Esophagus squamous epithelium (tissue), 5 donors: ENCODE measurements around the gene KCNJ12. TPM values are rescaled to one million over a fixed set of nuclear protein-coding genes. Genes with fewer than 3 reads are reported as not detected.

Source experiments
- DNase-seq: peaks from one replicate; lab custom pipeline; 2025; lab: John Stamatoyannopoulos, UW
- H3K27ac ChIP-seq, 4 donors: fragments of 200-600 bp; sonication (generic); one replicate each; pipeline ENCODE4 v1.5.1; 2016 to 2019; ENCODE audit warnings: mild to moderate bottlenecking in 1 of 4
- H3K27me3 ChIP-seq, 4 donors: fragments of 200-600 bp; sonication (generic); 1 replicate in 3 of 4; 2 replicates in 1 of 4; pipeline versions ENCODE4 v1.5.1 to v1.6.0; 2017 to 2021; ENCODE audit warnings: antibody characterized with exemption in 1 of 4
- H3K36me3 ChIP-seq, 3 donors: fragments of 200-600 bp; sonication (generic); one replicate each; pipeline ENCODE4 v1.5.1; 2016 to 2019
- H3K4me1 ChIP-seq, 3 donors: fragments of 200-600 bp; sonication (generic); one replicate each; pipeline ENCODE4 v1.5.1; 2017 to 2019
- H3K4me3 ChIP-seq, 4 donors: fragments of 200-600 bp; sonication (generic); 1 replicate in 3 of 4; 2 replicates in 1 of 4; pipeline ENCODE4 v1.5.1; 2016 to 2019; ENCODE audit warnings: mild to moderate bottlenecking in 2 of 4, moderate library complexity in 1 of 4
- H3K9me3 ChIP-seq, 3 donors: fragments of 200-600 bp; sonication (generic); one replicate each; pipeline ENCODE4 v1.5.1; 2016 to 2019
- POLR2A ChIP-seq, 4 donors: fragments of 450-650 bp; IDR thresholded peaks; one replicate each; pipeline ENCODE4 v1.6.1; 2017; ENCODE audit warnings: antibody characterized with exemption in 4 of 4, mild to moderate bottlenecking in 4 of 4, moderate library complexity in 3 of 4
- WGBS, 2 donors: methylation state at CpG; one replicate each; pipeline ENCODE4 v1.1.5; 2018; 5-methylcytosine and 5-hydroxymethylcytosine counted together
- intact Hi-C: fragments of 100-400 bp; cut with DNase I; formaldehyde crosslinking; loops from one replicate; pipeline ENCODE4 v1.15.0; 2022
- total RNA-seq, 4 donors: library from RNA; depleted of rRNA; stranded (reverse); fragments of >200 nt; gene quantifications; one replicate each; pipeline ENCODE4 v1.1.0, GENCODE V29; 2016
- TF ChIP-seq, protein P1 (sequence below), 6 experiments: fragments of 450-650 bp in 4 of 6; fragments of 200-600 bp in 2 of 6; sonication (generic) in 2 of 6; IDR thresholded peaks; one replicate each; pipeline ENCODE4 v1.5.1; 2016 to 2019; ENCODE audit warnings: antibody characterized with exemption in 6 of 6, mild to moderate bottlenecking in 4 of 6, moderate library complexity in 4 of 6
- donor health status: DM: yes; HTN: yes; CAD: no.

The KCNJ12 gene
- total RNA-seq, 4 donors from 2014 or later = 0.09 to 0.73 (median 0.38) TPM; not detected in 1

DNA sequence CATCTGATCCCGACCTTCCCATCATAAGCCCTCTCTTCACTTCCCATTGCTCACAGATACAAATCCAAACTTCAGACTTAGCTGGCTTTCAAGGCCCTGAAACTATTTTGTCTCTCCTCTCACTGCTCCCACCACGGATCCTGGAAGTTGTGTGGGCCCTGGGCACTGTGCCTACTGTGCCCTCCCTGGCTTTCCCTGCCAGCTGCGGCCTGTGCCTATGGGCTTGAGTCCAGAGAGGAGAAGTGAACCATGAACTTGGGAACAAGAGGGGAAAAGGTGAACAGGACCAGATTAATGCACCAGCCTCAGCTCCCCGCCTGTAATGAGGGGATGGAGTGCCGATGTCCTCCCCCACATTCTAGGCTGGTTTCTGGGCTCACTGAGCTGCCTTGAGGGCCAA is 18.9 kb upstream of the KCNJ12 start:
- 55 to 63% methylated on average over 4 of the region's 5 CpGs for WGBS, 2 donors
- intact Hi-C loops = no loop called here

DNA sequence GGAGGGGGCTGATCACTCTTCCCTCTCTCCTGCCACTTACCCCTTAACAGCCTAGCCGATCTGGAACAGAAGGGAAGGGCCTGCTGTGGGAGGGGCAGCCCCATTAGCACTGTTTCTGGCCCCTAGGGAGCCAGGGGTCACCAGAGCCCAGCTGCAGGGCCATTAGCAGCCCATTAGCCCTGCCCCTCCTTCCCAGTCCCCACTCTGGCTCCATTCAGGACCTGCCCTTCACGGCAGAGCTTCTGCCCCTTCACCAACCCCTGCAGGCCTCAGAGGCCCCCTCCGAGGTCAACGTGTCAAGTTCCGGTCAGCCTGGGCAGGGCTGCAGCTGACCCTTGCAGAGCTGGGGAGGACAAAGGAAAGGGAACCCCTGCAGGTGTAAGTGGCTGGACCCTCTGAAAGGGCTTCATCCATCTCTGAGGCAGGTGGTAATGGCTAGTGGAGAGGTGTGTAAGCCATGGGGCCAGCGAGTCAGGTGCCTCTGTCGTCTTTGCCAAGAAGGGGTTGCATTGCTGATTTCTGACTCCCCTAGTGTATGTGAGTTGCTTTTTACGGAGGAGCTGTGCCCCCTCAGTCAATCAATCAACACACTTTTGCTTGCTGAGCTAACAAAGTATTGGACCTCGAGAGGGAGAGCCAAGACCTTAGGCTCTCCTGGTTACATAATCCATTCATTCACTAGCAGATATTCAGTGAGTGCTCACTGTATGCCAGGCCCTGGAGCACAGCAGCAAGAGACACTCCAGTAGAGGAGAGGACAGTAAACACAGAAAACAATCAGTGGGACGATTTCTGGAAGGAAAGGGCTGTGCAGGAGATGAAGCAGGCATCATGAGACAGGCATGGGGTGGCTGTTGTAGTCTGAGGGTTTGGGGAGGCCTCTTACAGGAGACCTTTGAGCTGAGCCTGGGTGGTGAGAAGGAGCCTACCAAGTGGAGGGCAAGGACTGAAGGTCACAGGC is 18.2 kb upstream of the KCNJ12 start:
- no peak overlapping the region for H3K4me3 ChIP-seq
- 48 to 65% methylated on average over 5 to 8 of the region's 10 CpGs for WGBS, 2 donors
- TF ChIP-seq, protein P1, sequence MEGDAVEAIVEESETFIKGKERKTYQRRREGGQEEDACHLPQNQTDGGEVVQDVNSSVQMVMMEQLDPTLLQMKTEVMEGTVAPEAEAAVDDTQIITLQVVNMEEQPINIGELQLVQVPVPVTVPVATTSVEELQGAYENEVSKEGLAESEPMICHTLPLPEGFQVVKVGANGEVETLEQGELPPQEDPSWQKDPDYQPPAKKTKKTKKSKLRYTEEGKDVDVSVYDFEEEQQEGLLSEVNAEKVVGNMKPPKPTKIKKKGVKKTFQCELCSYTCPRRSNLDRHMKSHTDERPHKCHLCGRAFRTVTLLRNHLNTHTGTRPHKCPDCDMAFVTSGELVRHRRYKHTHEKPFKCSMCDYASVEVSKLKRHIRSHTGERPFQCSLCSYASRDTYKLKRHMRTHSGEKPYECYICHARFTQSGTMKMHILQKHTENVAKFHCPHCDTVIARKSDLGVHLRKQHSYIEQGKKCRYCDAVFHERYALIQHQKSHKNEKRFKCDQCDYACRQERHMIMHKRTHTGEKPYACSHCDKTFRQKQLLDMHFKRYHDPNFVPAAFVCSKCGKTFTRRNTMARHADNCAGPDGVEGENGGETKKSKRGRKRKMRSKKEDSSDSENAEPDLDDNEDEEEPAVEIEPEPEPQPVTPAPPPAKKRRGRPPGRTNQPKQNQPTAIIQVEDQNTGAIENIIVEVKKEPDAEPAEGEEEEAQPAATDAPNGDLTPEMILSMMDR (IDR thresholded peaks at IDR 0.05) = no peak
- no peak for TF ChIP-seq POLR2A (IDR thresholded peaks at IDR 0.05)
- no peak for DNase-seq
- intact Hi-C loops = no loop called here
- no peak overlapping the region for H3K27ac ChIP-seq
- H3K27me3 ChIP-seq = no peaks in the 10 kb centered on the region
- no peaks in the 10 kb centered on the region for H3K9me3 ChIP-seq
- H3K4me1 ChIP-seq = no peaks in the 10 kb centered on the region
- H3K36me3 ChIP-seq = no peaks in the 10 kb centered on the region

More for the DNA sequence above, 18.9 kb upstream of the KCNJ12 start:
- no peaks in the 10 kb centered on the region for H3K9me3 ChIP-seq
- TF ChIP-seq, protein P1 (IDR thresholded peaks at IDR 0.05) = no peak
- no peak for TF ChIP-seq POLR2A (IDR thresholded peaks at IDR 0.05)
- H3K27me3 ChIP-seq = no peaks in the 10 kb centered on the region
- H3K4me3 ChIP-seq = no peak overlapping the region
- DNase-seq = no peak
- no peaks in the 10 kb centered on the region for H3K36me3 ChIP-seq
- no peaks in the 10 kb centered on the region for H3K4me1 ChIP-seq
- H3K27ac ChIP-seq = no peak overlapping the region

DNA sequence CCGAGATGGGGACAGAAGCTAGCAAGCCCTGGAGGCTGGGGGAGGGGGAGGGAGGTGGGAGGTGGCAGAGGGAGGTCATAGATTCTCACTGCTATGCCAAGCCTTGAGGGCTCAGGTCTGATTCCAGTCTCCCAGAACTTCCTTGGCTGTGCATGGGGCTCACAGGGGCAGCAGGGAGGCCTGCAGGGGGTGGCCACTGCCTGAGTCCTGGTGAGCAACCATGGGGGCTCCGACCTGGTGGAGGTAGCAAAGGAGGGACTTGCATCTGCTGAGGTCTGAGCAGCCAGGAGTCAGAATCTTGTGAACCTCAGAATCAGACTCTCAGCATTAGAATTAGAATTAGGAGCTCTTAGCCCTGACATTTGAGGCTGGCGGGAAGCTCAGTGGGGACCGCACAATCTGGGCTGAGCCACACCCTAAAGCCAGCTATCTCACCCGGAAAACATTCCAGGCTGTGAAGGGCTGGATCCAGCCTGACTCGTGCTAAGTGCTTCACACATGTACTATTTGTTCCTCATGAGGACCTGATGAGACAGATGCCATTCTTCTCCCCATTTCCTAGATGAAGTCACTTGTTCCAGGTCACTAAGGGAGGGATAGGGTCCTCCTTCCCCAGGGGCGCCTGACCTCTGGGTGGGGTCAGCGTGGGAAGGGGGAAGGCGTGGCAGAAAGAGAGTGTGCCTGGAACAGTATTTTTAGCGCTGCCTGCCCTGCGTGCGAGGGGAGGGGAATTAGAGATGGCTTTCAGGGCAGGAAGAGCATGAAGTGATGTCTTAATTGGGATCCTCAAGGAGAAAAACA is 17.3 kb upstream of the KCNJ12 start:
- Histone ChIP-seq H3K9me3 (no peaks in the 10 kb centered on the region), H3K27me3 (no peaks in the 10 kb centered on the region), H3K27ac (no peak overlapping the region), H3K4me3 (no peak overlapping the region), H3K36me3 (no peaks in the 10 kb centered on the region), H3K4me1 (no peaks in the 10 kb centered on the region)
- intact Hi-C loops = no loop called here
- DNase-seq = no peak
- TF ChIP-seq, protein P1 (IDR thresholded peaks at IDR 0.05) = no peak
- TF ChIP-seq POLR2A (IDR thresholded peaks at IDR 0.05) = no peak
- 44 to 67% methylated on average over 5 to 6 of the region's 12 CpGs for WGBS, 2 donors

DNA sequence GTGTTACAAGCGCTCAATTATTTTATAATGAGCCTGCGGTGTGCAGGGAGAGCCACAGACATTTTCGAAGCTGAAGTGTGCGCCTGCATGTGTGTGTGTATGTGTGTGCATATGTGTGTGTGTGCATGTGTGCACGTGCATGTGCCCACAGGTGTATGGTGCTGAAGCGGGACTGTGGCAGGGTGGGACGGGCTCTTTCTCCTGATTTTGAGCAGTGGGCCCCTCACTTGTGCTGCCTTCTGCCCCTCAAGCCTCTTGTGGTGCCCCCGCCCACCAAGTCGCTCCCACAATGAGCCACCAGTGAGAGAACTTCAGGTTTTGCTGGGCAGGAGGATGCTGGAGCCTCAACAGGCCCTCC is 16.7 kb upstream of the KCNJ12 start:
- Histone ChIP-seq H3K4me1 (no peaks in the 10 kb centered on the region), H3K27me3 (no peaks in the 10 kb centered on the region), H3K4me3 (no peak overlapping the region), H3K27ac (no peak overlapping the region), H3K9me3 (no peaks in the 10 kb centered on the region), H3K36me3 (no peaks in the 10 kb centered on the region)
- no peak for DNase-seq
- intact Hi-C loops = no loop called here
- no peak for TF ChIP-seq POLR2A (IDR thresholded peaks at IDR 0.05)
- TF ChIP-seq, protein P1 (IDR thresholded peaks at IDR 0.05) = no peak
- 68 to 83% methylated on average over 4 to 8 of the region's 9 CpGs for WGBS, 2 donors

DNA sequence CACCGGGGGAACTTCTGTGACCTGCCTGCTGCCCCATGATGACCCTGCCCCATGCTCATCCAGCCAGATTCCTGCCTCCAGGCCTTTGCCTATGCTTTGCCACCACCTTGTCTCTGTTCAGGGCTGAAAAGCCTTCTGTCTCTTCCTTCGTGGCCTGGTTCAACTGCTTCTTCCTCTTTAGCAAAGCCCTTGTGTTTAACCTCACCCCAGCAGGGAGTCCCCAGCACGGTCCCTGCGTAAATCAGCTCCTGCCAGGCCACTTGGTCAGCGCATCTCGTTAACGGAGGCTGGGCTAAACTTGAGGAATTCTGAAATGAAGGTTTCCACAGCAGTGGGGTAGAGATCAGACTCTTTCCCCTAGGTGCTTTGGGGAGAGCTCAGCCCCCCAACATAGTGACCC is 16.1 kb upstream of the KCNJ12 start:
- DNase-seq = no peak

More for the DNA sequence above, 16.1 kb upstream of the KCNJ12 start:
- no peaks in the 10 kb centered on the region for H3K27me3 ChIP-seq
- TF ChIP-seq POLR2A (IDR thresholded peaks at IDR 0.05) = no peak
- TF ChIP-seq, protein P1 (IDR thresholded peaks at IDR 0.05) = no peak
- WGBS, 2 donors = 67 to 80% methylated on average over 5 to 6 of the region's 7 CpGs
- no peak overlapping the region for H3K4me3 ChIP-seq
- H3K4me1 ChIP-seq = no peaks in the 10 kb centered on the region
- no peaks in the 10 kb centered on the region for H3K36me3 ChIP-seq
- intact Hi-C loops = no loop called here
- no peak overlapping the region for H3K27ac ChIP-seq
- H3K9me3 ChIP-seq = no peaks in the 10 kb centered on the region
